Fibroblast of villous mesenchyme (primary cell): Measurements from ENCODE around the gene DNASE1. TPM values are rescaled to one million over a fixed set of nuclear protein-coding genes. Genes with fewer than 3 reads are reported as not detected.
A peak's percentile ranks its signal among the peaks of the same experiment; 100 is the strongest.

Experiments used
- DNase-seq: peaks from one replicate; pipeline ENCODE4 v3.0.0-alpha.2; 2010; ENCODE audit warnings: low read depth
- H3K4me3 ChIP-seq: 2 replicates; pipeline ENCODE4 v1.5.1; 2011; ENCODE audit warnings: low read depth, mild to moderate bottlenecking, low read length
- total RNA-seq: library from RNA; depleted of rRNA; stranded (reverse); fragments of >200 nt; gene quantifications from 2 replicates; pipeline ENCODE4 v1.2.3, GENCODE V29; 2012
- TF ChIP-seq, protein P1 (sequence below): IDR thresholded peaks from 2 replicates; pipeline ENCODE4 v1.5.1; 2012; ENCODE audit warnings: low read depth, mild to moderate bottlenecking, low read length; ENCODE audit not compliant: insufficient read depth

Gene DNASE1
- total RNA-seq, 1 donor = 16.4 TPM

DNA sequence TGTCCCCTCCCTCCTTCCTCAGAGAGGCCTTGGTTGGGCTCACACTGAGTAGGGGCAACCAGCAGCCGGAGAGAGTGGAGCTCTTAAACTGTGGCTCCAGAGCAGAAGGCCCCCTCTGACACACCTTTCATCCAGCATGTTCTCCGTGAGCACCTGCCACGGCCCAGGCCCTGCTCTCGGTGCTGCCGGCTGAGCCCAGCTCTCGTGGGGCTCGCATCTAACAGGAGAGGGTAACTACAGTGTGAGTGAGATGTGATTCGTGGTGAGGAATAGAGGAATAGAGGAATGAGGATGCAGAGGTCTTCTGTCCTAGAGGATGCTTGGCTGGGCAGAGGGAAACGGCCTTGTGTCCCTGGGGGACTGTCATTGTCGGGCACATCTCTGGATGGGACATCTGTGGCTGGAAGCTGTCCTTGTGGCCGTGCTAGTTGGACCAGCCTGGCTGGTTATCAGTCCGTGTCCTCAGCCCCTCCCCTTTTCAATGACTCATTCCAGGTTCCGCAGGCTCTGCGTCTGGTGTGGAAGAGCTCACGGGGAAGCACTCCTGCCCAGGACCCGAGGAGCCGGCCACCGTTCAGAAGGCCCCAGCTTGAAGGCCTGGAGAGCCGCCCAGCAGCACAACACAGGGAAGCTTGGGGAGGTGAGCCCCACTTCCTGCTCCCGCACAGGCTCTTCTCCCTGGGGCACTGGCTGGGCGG, 11.9 kb upstream of the DNASE1 start:
- H3K4me3 ChIP-seq = no peak overlapping the region
- TF ChIP-seq, protein P1, sequence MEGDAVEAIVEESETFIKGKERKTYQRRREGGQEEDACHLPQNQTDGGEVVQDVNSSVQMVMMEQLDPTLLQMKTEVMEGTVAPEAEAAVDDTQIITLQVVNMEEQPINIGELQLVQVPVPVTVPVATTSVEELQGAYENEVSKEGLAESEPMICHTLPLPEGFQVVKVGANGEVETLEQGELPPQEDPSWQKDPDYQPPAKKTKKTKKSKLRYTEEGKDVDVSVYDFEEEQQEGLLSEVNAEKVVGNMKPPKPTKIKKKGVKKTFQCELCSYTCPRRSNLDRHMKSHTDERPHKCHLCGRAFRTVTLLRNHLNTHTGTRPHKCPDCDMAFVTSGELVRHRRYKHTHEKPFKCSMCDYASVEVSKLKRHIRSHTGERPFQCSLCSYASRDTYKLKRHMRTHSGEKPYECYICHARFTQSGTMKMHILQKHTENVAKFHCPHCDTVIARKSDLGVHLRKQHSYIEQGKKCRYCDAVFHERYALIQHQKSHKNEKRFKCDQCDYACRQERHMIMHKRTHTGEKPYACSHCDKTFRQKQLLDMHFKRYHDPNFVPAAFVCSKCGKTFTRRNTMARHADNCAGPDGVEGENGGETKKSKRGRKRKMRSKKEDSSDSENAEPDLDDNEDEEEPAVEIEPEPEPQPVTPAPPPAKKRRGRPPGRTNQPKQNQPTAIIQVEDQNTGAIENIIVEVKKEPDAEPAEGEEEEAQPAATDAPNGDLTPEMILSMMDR = no peak
- DNase-seq = peak; percentile 56

DNA sequence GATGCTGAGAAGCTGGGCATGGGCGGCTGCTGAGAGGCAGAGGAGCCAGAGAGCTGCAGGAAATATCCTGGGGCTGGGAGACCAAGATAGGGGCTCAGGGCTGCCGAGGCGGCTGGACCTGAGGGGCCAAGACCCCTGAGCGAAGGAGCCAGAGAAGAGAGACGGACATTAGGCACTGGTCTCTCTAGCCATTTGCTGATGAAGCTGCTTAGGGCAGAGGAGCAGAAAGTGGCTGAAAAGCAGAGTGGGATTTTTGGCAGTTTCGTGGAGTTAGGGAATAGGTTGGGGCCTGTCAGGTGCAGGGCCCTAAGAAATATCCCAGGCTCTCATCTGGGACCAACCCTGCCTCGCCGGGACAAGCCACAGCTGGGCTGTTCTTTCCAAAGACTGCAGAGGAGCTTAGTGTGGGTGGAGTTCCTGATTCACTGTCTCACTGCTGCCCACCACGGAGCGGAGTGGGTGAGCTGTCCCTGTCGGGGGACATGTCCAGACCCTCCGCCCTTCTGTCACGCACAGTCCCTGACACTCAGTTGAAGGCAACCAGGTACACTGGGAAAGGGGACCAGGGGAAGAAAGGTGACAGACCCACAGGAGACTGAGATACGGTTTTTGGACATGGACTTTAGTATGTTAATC, 11.3 kb upstream of the DNASE1 start:
- DNase-seq = no peak
- TF ChIP-seq, protein P1 = no peak

DNA sequence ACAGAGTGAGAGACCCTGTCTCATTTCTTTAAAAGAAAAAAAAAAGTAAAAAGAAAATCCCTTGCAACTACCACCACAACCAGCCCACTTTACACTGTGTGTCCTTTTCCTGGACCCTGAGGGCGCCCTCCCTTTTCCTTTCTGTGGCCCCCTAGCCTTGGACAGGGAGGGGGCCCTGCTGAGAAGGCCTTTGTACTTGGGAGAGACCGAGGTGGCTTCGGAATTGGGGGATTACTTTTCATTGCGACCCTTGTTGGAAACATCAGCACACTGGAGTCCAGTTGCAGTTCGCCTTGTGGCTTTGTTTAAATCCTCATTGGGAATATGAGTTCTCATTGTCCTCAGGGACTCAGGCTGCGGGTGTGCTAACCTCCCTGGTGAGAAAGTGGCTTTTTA, 9.4 kb upstream of the DNASE1 start:
- no peak for DNase-seq
- TF ChIP-seq, protein P1 = no peak
- no peak overlapping the region for H3K4me3 ChIP-seq

More for the DNA sequence above, 11.3 kb upstream of the DNASE1 start:
- H3K4me3 ChIP-seq = no peak overlapping the region

DNA sequence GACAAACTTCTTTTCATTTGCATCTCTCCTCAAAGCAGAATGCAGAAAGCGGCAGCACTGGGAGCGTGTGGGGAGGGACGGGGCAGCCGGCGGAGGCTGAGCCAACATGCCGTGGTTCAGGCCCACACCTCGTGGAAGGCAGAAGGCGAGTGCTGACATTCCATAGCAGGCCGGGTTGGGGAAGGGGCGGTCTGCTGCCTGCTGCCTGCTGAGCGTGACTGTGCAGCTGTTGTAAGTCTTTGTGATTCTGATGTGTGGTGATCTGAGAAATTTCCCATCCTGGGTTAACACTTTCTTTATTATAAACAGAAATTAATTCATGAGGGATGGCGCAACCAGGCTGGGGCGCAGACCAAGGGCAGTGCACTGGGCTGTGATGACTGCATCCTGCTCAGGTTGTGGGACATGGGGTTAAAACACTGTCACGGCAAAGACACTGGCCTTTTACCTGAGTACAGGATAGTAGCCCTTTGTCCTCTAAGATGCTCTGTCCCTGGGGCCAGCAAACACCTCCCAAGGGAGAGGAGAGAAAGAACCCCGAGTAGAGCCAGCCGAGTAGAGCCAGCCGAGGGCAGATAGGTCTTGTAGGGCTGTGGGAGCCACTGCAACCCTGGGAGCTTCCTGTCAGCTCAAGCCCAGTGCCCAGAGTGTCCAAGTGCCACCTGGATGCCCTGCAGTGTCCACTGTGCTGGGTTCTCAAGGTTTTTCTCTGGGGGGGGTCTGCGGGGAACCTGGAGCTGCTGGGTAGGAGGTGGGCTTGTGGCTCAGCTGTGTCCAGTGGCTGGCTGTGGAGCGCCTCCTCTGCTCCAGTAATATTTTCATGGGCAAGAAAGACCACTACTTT, 8.8 kb upstream of the DNASE1 start:
- peak; percentile 82 for DNase-seq
- H3K4me3 ChIP-seq = no peak overlapping the region
- TF ChIP-seq, protein P1 = no peak

DNA sequence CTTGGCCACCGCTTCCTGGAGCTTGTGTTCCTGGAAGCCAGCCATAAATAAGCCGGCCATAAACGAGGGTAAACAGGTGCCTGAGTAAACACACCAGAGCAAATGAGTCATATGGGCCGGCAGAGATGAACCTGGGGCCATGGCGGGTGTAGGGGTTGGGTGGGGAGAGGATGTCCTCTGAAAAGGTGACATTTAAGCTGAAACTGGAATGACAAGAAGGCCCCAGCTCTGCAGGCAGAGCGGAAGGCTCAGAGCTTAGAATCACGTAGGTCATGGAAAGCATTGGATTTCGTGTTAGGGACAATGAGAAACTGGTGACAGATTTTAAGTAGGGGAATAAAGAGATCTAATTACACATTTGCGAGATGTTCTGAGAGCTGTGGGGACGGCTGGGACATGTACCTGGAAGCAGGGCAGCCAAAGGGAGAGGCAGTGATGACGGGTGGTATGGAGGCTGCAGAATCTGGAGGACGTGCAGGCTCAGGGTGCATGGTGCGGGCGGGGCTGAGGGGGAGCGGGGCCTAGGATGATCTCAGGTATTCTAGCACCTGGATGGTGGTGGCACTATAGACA, 8.1 kb upstream of the DNASE1 start:
- TF ChIP-seq, protein P1 = no peak
- no peak overlapping the region for H3K4me3 ChIP-seq
- DNase-seq = peak; percentile 50

DNA sequence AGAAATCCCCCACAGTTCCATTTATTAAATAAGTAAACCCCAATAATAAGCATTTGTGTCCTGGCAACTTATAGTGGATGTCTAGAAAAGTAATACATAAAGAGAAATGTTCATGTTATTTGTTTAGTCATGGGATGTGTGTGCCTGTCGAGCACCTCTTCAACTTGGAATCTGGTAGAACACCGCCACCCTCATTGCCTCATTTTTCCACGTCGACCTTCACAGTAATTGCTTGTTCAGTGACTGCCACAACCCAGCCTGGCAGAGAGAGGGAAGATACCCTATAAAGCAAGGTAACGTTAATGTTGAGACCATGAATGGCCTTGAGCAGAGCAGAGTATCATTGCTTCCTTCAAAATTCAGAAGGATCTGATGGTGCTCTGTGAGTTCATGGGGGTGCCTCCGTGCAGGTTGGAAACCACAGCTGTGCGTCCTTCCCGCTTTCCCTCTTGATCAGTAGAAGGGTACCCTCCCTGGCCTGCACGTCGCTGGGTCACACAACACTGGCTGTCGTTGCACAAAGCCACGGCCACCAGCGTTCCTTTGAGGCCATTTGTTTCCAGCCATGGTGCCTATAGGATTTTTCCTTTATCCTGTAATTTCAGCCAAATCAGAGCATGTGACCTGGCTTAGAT, 3.7 kb upstream of the DNASE1 start:
- TF ChIP-seq, protein P1 = no peak
- H3K4me3 ChIP-seq = no peak overlapping the region
- DNase-seq = no peak
